Epithelial cell of proximal tubule (primary cell): Measurements from ENCODE around the gene TMEM255A. TPM values are rescaled to one million over a fixed set of nuclear protein-coding genes. Genes with fewer than 3 reads are reported as not detected.

Source experiments
- DNase-seq: peaks from one replicate; pipeline ENCODE4 v3.0.0-alpha.2; 2011; ENCODE audit warnings: low read depth
- H3K4me3 ChIP-seq: 2 replicates; pipeline ENCODE4 v1.5.1; 2011; ENCODE audit warnings: low read depth, mild to moderate bottlenecking, low read length
- total RNA-seq: library from RNA; depleted of rRNA; stranded (reverse); fragments of >200 nt; gene quantifications from 2 replicates; pipeline ENCODE4 v1.2.3, GENCODE V29; 2015
- TF ChIP-seq, protein P1 (sequence below): conservative IDR thresholded peaks from 2 replicates; pipeline ENCODE4 v1.5.1; 2012; ENCODE audit warnings: low read depth, mild to moderate bottlenecking, low read length

TMEM255A gene
- total RNA-seq, 1 donor from 2014 or later: 0.40 TPM

- TF ChIP-seq, protein P1, sequence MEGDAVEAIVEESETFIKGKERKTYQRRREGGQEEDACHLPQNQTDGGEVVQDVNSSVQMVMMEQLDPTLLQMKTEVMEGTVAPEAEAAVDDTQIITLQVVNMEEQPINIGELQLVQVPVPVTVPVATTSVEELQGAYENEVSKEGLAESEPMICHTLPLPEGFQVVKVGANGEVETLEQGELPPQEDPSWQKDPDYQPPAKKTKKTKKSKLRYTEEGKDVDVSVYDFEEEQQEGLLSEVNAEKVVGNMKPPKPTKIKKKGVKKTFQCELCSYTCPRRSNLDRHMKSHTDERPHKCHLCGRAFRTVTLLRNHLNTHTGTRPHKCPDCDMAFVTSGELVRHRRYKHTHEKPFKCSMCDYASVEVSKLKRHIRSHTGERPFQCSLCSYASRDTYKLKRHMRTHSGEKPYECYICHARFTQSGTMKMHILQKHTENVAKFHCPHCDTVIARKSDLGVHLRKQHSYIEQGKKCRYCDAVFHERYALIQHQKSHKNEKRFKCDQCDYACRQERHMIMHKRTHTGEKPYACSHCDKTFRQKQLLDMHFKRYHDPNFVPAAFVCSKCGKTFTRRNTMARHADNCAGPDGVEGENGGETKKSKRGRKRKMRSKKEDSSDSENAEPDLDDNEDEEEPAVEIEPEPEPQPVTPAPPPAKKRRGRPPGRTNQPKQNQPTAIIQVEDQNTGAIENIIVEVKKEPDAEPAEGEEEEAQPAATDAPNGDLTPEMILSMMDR: no peak
These were observed 4.6 kb downstream of the TMEM255A start for GRCh38 chrX:120306630-120307029.

DNA sequence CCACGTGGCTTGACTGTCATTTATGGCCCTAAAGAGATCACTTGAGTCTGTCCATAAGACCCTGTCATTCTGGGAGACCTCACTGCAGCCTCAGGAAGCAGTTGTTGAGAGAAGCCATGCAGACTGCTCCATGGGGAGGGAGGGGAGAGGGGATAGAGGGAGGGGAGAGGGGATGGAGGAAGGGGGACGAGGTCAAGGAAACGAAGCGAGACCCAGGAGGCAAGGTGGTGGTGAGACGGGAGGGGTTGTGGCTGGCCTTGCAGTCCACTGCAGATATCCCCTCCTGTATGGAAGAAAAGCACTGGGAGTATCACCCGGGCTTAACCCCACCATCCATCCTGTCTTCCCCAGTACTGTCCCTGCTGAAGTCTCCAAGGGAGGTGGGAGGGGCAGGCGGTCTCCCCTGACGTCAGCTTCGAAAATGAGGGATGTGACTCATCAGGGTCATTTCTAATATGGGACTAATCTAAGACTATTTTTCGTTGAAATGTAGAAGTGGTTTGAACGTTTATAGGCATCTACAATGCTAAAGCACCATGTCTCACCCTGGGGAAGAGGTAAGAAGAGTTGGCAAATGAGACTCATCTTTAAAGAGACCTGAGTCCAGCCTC is 5.6 kb downstream of the TMEM255A start:
- no peak overlapping the region for H3K4me3 ChIP-seq
- TF ChIP-seq, protein P1: no peak
- DNase-seq: no peak

More at GRCh38 chrX:120306630-120307029, 4.6 kb downstream of the TMEM255A start:
- H3K4me3 ChIP-seq: no peak overlapping the region
- no peak for DNase-seq

DNA sequence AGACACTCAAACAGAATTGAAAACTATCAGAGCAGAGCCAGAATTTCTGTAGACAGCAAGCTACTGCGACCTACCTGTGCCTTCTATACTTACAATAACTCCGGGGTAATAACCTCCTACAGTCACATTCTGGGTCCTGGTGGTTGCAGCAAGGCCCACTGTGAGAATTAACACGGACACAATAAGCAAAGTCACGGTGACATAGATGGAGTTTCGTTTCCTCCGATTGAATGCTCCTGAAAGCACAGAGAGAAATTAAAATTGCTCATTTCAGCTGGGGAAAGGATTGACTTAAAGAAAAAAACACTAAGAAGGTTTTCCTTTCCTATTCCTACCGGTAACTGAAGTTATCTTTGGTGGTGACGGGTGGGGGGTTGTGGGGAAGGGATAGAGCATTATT is 7.0 kb downstream of the TMEM255A start:
- TF ChIP-seq, protein P1: no peak
- no peak for DNase-seq
- H3K4me3 ChIP-seq: no peak overlapping the region

GRCh38 chrX:120302434-120302833 is 8.8 kb downstream of the TMEM255A start:
- H3K4me3 ChIP-seq: no peak overlapping the region
- no peak for DNase-seq
- TF ChIP-seq, protein P1: no peak

DNA sequence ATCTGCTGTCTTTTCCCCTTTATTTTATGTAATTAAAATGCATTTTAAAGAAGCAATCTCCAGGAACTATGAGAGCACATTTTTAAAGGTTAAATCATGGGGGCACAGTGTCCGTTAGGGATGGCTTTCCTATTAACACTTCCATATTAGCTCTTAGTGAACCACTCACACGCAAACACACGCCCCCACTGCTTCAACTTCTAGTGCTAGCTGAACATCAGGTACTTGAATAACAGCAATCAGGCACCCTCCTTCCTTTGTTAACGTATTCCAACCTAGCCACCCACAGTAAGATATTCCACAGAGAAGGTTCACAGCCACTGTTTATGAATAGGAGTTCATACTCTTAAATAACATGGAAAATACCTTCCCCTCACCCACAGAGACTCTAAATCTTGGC is 9.3 kb downstream of the TMEM255A start:
- H3K4me3 ChIP-seq: no peak overlapping the region
- DNase-seq: no peak
- TF ChIP-seq, protein P1: no peak

DNA sequence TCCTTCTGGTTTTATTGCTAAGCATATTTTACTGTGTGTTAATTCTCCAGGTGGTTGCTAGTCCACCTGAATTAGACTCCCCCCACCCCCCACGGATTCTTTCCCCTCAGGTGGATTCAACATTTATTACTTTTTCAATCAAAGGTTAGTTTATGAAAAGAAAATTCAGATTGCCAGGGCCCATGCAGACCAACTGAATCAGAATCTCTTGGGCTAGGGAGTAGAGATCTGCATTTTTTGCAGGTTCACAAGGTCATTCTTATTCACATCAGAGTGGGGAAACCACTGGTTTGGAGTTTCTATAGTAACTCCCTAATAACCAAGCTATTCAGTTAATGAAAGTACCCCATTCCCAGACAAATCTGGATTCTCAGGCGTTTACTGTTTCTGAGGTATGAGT is 9.8 kb downstream of the TMEM255A start:
- no peak for DNase-seq
- TF ChIP-seq, protein P1: no peak
- no peak overlapping the region for H3K4me3 ChIP-seq

DNA sequence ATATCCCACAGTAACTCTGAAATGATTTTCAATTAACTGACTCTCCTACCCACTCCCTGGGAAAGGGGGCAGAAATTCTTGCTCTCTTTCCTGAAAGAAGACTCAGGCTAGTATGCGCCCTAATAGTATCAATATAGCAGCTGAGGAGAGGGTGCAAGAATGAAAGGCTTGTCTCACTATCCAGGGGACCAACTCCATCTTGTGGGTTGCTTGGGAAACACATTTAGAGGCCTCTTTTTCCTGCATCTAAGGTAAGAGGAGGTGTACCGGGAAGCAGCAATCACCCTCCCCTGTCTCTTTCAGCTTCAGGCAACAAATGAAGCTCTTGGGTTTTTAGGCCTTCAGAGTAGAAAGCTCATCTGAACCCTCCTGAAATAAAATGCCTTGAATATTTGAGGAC is 11.3 kb downstream of the TMEM255A start:
- no peak overlapping the region for H3K4me3 ChIP-seq
- DNase-seq: no peak
- TF ChIP-seq, protein P1: peak; percentile 40
